C4-2B (cell line): ENCODE data around the gene TCF3.
"Not testable (repeated sequence)": the region's sequence is repeated elsewhere in the genome, so short reads cannot be mapped to it uniquely, and the experiment has no call there.

ENCODE experiments used
- H3K27ac ChIP-seq: fragments of 450-650 bp; 2 replicates; pipeline ENCODE4 v1.5.1; 2017
- CTCF ChIP-seq: fragments of 450-650 bp; conservative IDR thresholded peaks from 2 replicates; pipeline ENCODE4 v1.5.1; 2017; ENCODE audit warnings: mild to moderate bottlenecking
- ZFX ChIP-seq: fragments of 450-650 bp; IDR thresholded peaks from 2 replicates; pipeline ENCODE4 v1.6.1; 2017

TCF3 gene

GRCh38 chr19:1690699-1691307 lies 38.4 kb upstream of the TCF3 start:
- H3K27ac ChIP-seq, result no peak overlapping the region
- TF ChIP-seq ZFX (no peak), CTCF (no peak)

DNA sequence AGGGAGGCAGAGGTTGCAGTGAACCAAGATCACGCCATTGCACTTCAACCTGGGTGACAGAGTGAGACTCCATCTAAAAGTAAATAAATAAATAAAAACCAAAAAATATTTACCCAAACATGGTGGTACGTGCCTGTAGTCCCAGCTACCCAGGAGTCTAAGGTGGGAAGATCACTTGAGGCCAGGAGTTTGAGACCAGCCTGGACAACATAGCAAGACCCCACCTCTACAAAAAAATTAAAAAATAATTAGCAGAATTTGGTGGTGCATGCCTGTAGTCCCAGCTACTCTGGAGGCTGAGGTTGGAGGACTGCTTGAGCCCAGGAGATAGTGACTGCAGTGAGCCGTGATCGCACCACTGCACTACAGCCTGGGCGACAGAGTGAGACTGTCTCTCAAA lies 33.4 kb upstream of the TCF3 start:
- H3K27ac ChIP-seq, result not testable (repeated sequence)

GRCh38 chr19:1685046-1685445 lies 32.6 kb upstream of the TCF3 start:
- H3K27ac ChIP-seq, result no peak overlapping the region
- TF ChIP-seq CTCF (no peak), ZFX (no peak)

- TF ChIP-seq CTCF (no peak), ZFX (no peak)
- H3K27ac ChIP-seq, result no peak overlapping the region
Measured at GRCh38 chr19:1684573-1684912, 32.1 kb upstream of the TCF3 start.

DNA sequence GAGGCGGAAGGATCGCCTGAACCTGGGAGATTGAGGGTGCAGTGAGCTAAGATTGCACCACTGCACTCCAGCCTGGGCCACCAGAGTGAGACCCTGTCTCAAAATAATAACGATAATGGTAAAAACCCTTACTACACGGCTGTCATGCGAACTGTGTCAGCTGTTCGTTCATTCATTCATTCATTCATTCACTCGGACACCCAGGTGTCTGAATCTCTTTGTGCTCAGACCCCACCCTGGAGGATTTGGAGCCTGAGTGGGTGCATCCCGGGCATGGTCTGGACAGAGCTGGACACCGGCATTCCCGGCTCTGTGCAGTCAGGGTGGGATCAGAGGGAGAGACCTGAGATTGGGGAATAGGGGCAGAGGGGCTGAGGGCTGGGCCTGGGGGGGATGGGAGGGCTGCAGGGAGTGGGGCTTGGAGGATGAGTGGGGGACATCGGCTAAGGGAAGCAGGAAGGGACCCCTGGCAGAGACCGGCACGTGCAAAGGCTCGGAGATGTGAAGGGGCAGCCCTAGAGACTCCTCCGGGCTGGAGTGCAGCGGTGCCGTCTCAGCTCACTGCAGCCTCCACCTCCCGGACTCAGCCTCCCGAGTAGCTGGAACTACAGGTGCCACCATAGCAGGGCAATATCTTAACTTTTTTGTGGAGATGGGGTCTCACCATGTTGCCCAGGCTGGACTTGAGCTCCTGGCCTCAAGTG lies 31.6 kb upstream of the TCF3 start:
- no peak overlapping the region for H3K27ac ChIP-seq
- TF ChIP-seq ZFX, result no peak
- TF ChIP-seq CTCF, result no peak

DNA sequence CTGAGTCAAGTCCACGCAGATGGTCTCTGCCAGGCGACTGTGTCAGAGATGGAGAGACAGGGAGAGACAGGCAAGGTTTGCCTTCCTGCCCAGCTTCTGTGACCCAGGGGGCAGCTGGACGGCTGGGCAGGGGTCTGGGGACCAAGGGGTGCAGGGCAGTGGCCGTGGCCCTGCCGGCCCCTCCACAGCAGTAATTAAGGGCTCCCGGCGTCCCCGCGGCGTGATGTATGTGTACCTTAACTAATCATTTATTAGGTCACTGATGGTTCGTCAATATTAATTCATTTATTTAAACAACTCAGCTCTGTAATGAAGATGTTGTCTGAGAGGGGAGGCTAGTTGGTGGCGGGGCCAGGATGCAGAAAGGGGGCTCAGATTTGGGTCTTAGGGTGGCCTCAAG lies 28.6 kb upstream of the TCF3 start:
- no peak for TF ChIP-seq ZFX
- no peak for TF ChIP-seq CTCF
- H3K27ac ChIP-seq, result no peak overlapping the region

DNA sequence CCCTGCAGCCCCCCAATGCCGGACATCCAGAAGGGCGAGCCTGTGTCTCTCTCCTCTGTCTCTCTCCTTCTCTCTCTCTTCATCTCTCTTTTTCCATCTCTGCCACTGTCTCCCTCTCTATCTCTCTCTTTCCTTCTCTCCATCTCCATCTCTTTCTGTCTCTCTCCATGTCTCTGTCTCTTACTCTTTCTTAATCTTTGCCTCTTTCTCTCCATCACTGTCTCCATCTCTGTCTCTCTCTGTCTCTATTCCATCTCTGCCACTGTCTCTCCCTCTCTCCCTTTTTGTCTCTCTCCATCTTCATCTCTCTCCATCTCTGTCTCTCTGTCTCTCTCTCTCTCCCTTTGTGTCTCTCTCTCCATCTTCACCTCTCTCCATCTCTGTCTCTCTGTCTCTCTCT lies 25.7 kb upstream of the TCF3 start:
- TF ChIP-seq CTCF (no peak), ZFX (no peak)
- H3K27ac ChIP-seq, result no peak overlapping the region
